ENCODE data around the gene FNDC10.
"Not testable (repeated sequence)": the region's sequence is repeated elsewhere in the genome, so short reads cannot be mapped to it uniquely, and the experiment has no call there.

The FNDC10 gene

GRCh38 chr1:1567891-1568291 lies 32.0 kb downstream of the FNDC10 start:
- DNase-seq (ENCODE audit: low read depth in 2 of 2): no peak

DNA sequence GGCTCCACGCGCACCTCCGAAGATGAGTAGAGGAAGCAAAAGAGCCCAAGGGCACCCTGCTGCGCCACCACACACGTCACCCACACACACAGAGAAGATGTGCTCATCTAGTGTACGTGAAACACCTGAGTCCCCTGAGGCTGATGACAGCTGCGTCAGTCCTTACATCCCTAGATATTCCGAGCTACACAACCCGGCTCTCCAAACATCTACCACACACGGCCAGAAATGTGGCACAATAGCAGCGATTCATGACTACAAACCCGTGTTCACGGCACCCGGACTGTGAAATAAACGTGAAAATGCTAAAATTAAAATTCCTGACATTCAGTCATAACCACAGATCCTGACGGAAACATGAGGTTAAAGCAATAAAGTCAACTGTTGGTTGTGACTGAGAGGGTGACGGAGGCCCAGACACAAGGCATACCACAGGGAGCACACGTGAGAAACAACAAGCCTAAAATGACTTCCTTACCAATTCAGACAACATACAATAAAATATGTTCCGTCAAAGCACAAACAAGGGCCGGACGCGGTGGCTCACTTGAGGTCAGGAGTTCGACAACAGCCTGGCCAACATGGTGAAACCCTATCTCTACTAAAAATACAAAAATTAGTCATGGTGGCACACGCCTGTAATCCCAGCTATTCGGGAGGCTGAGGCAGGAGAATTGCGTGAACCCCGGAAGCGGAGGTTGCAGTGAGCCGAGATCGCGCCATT lies 32.6 kb downstream of the FNDC10 start:
- no peak for DNase-seq (ENCODE audit: low read depth in 2 of 2)

DNA sequence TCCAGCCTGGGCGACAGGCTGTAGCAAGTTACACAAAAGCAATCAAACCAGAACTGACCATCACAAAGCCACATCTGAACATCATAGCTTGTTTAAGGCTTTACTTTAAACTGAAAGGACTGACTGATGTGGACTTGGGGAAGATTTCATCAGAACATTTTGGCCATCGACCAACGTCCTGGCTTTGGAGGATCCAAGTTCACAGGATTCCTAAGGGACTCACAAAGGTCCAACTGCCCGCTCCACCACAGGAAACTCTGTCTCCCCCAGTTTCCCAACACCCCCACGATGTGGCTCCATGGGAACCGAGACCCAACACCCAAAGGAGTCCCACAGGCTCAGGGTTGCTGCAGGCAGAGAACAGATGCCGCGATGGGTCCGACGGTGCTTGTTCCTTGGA lies 34.6 kb downstream of the FNDC10 start:
- no peak for DNase-seq (ENCODE audit: low read depth in 2 of 2)

DNA sequence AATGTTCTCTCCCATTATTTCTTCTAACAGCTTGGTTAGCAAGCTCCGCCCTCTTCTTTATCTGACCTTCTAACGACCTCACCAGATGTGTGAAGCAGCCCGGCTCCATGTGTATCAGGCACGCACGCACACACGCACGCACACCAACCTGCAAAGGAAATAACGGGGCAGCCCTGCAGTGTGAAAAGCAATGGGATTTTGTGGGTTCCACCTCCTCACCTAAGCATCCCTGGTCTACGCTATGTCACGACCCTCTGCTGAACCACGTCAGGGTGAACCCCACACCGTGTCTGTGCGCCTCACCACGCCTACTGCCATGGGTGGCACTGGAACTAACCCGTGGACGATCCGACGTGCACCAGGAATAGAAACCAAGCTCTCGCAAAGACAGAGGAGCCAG lies 35.7 kb downstream of the FNDC10 start:
- no peak for DNase-seq (ENCODE audit: low read depth in 2 of 2)

GRCh38 chr1:1563688-1564087 lies 36.2 kb downstream of the FNDC10 start:
- no peak for DNase-seq (ENCODE audit: low read depth in 2 of 2)

GRCh38 chr1:1562556-1563195 lies 37.3 kb downstream of the FNDC10 start:
- no peak for DNase-seq (ENCODE audit: low read depth in 2 of 2)

DNA sequence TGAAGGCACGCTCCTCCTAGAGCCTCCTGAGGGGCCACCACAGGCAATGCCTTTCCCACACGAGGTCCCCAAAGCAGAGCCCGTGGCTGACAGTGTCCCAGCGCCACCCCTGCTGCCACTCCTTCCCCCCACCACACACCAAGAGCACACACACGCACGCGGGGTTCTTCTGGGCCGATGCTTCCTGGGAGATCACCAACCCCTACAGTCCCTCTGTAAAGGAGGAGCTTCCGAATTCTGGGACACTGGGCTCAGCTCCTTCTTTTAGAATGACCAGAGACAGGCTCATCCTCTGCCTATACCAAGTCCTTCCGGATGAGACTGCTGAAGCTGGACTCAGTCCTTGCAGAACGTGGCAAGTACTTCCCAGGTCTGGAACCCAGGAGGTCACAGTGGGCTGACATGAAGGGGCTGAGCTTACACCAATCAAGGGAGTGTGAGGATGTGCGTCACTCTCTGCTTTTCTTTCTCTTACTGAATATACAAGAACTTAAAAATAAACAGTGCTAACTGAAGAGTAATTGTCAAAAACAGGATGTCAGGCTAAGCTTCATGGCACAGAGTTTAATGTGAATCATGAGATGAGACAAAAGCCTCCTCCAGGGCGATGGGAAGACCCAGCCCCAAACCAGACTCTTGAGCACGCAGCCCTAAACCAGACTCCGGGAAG lies 38.0 kb downstream of the FNDC10 start:
- DNase-seq (ENCODE audit: low read depth in 2 of 2): no peak

DNA sequence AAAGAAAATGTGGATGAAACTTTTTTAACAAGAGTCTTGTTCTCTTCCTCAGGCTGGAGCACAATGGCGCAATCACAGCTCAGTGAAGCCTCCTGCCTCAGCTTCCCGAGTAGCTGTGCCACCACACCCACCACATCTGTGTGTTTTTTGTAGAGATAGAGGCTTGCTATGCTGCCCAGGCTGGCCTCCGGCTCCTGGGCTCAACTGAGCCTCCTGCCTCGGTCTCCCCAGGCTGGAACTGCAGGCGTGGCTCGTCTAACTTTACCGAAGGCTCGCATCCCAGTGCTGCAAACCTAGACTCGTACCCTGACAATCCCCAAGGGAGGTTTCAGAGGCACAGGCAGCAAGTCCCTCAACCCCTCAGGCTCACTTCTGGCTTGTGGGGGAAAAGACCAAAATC lies 39.8 kb downstream of the FNDC10 start:
- no peak for DNase-seq (ENCODE audit: low read depth in 2 of 2)

DNA sequence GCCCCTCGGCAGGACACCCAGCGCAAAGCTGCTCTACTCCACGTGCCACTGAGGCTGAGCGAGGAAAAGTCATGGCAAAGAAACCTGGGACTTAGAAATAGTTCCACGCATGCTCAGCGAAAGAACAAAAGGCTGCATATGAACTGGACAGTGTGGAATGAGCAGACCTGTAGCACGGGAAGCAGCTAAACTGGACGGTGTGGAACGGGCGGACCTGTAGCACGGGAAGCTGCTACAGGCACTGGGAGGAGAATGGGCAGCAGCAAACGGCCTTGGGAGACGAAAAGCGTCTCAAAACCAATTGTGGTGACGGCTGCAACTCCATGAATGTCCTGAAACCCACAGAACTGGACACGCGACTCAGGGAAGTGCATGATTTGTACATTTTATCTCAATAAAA lies 40.9 kb downstream of the FNDC10 start:
- no peak for DNase-seq (ENCODE audit: low read depth in 2 of 2)

DNA sequence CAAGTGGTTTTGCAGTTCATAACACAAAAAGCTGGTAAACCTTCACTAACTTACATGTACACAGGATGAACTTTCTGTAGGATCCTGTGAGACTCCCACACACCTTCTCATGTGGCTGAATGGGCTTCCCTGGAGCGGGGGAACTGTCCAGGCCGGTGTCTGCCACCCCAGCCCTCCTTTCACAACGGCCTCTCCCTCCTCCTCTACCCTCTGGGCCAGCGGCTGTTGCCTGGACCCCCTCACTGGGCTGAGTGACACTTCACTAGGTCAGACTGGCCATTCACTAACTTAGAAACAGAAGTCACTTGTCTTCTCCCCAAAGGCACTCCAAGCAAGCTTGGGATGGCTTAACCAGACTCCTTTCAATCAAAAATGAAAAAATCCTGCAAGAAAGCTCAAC lies 41.3 kb downstream of the FNDC10 start:
- DNase-seq (ENCODE audit: low read depth in 2 of 2): no peak

DNA sequence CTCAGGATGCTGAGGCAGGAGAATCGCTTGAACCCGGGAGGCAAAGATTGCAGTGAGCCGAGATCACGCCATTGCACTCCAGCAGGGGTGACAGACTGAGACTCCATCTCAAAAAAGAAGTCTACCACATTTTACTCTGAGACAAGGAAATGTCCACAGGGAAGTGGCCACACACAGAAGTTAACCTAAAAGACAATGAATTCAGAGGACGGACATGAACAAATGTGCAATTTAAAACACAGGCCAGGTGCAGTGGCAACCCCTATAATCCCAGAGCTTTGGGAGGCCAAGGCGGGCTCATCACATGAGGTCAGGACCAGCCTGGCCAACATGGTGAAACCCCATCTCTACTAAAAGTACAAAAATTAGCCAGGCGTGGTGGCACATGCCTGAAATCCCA lies 42.2 kb downstream of the FNDC10 start:
- not testable (repeated sequence) for DNase-seq (ENCODE audit: low read depth in 2 of 2)

DNA sequence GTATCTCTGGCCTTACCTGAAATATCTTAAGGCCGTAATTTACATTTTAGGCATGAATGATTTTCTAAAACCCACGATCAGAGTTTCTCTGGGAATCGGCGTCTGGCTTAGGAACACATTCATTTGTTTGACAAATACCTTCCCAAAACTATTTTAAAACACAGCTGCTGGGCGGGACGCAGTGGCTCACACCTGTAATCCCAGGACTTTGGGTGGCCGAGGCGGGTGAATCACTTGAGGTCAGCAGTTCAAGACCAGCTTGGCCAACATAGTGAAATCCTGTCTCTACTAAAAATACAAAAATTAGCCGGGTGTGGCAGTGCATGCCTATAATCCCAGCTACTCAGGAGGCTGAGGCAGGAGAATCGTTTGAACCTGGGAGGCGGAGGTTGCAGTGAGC lies 43.0 kb downstream of the FNDC10 start:
- not testable (repeated sequence) for DNase-seq (ENCODE audit: low read depth in 2 of 2)

GRCh38 chr1:1556505-1556904 lies 43.4 kb downstream of the FNDC10 start:
- DNase-seq (ENCODE audit: low read depth in 2 of 2): no peak

DNA sequence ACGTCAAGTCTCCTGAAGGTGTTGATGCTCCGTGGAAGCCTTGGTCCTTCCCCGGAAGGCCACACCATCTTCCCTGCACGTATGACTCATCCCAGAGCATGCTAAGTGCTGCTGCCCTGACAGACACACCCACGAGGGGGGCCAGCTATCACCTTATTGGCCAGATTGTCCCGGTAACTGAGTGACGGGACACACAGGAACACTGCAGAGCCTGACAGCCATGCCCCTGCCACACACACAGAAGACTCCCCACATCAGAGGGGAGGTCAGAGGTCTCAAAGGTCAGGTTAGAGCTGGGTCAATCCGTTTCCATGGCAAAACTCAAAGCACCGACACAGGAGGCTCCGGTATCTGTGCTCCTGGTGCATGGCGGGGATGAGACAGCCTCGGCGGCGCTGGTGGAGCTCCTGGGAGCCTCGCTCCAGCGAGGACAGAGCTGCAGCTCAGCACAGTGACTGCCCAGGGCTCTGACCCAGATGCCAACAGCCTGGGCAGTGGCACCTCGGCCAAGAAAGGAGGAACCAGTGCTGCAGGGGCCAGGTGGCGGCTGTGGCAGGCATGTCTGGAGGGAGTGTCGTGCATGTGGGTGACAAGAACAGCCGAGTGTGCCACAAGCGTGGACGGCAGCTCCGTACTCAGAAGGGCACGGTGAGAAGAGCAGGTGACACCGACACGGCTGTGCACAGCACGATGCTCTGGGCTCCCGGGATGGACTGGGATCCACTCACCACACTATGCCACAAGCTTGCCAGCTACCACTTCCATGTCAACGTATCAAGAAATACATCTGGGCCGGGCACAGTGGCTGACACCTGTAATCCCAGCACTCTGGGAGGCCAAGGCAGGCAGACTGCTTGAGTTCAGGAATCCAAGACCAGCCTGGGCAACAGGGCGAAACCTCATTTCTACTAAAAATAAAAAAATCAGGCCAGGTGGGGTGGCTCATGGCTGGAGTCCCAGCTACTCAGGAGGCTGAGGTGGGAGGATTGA lies 44.7 kb downstream of the FNDC10 start:
- DNase-seq (ENCODE audit: low read depth in 2 of 2): no peak

DNA sequence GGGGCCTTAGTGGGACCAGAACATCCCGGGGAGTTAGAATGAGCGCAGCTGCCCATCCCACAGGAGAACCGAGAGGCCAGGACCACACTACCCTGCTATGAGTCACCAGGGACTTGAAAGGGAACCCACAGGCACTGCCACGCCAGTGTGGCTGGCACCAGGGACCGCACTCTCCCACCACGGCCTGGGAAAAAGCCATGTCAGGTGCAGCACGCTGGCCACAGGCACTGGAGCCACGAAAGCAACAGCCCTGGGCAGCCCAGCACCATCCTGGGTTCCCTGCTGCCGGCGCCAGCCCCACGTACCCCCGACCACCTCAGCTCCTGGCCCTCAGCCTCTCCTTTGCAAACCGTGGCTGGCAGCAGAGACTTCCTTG lies 45.4 kb downstream of the FNDC10 start:
- no peak for DNase-seq (ENCODE audit: low read depth in 2 of 2)

DNA sequence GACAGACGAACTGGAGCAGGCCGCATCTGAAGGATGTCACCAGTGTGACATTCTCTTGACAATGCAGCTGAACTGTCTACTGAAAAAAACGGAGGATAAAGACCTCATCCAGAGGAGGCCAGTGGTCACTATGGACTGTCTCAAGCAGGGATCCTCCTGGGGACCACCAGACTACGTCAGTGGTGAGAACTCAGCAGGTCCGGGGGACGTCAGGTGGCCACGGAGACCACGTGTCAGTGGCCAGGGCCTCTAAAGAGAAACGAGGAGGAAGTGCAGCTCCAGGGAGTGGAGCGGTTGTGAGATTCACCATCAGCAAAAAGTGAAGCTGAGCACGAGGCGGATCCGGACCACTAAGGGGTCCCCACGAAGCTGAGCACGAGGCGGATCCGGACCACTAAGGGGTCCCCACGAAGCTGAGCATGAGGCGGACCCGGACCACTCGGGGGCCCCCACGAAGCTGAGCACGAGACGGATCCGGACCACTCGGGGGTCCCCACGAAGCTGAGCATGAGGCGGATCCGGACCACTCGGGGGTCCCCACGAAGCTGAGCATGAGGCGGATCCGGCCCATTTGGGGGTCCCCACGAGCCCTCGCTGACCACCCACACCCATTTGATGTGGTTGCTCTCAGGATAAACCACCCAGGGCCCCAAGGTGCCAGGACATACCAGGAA lies 46.0 kb downstream of the FNDC10 start:
- DNase-seq (ENCODE audit: low read depth in 2 of 2): no peak

- no peak for DNase-seq (ENCODE audit: low read depth in 2 of 2)
These were observed 47.7 kb downstream of the FNDC10 start for GRCh38 chr1:1552263-1552639.

DNA sequence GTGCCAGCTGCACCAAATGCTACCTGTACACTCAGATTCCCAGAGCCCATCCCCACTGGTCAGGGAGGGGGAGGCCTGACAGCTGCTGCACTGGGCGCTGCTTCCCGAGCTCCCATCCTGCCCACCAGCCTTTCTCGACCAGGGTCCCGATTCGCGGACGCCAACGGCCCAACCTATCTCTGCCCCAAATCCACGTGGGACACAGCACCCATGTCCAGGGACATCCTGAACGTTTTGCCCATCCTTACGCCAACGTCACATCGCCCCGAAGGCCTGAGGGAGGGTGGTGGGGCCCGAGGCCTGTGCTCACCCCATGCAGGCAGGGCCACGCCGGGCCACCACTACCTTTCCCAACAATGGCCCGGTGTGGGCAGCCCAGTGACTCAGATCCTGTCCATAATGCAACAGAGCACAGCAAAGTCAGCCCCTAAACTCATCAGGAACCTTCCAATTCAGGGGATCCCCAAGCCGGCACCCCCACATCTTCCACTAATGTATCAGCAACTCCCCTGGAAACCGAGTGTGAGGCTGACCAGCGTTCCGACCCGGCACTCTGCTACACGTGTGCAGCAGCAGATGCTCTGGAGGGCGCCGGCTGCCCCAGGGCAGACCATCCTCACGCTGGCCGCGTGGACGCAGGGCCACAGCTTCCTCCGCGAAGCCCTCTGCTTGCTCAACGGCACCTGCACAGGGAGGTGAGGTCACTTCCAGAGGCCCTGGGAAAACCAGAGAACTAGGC lies 48.2 kb downstream of the FNDC10 start:
- no peak for DNase-seq (ENCODE audit: low read depth in 2 of 2)

DNA sequence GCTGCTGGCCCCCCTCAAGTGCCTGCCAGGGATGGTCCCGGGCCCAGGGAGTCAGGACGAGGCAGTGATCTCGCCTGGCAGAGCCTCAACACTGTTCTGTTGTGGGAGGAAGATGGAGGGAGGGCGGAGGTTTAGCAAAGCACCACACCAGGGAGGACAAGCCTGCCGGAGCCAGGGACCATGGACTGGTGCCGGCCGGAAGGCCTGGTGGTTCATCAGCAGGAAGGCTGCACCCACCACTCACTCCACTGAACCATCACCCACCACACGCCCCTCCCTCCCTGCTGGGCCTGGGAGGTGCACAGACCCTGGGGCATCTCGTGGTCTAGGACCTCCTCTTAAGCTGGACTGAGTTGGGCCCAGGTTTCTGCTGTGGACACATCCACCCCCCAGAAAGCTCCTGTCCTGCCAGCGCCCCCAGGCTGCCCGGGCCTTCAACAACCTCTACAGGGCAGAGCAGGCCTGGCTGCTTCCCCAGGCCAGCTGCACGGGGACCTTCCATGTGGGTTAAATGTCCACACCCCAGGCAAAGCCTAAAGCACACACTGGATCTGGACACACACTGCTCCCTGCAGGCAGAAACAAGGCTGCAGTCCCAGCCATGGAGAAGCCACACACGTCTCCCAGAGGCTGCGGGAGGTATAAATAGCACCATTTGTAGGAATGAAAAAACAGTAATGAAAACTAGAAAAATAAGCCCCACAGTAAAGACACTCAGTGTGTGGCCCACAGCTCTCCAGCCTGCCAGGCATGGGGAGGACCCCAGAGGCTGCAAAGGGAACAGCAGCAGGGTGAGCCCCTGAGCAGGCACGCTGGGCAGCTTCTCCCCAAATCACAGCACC lies 49.1 kb downstream of the FNDC10 start:
- no peak for DNase-seq (ENCODE audit: low read depth in 2 of 2)

DNA sequence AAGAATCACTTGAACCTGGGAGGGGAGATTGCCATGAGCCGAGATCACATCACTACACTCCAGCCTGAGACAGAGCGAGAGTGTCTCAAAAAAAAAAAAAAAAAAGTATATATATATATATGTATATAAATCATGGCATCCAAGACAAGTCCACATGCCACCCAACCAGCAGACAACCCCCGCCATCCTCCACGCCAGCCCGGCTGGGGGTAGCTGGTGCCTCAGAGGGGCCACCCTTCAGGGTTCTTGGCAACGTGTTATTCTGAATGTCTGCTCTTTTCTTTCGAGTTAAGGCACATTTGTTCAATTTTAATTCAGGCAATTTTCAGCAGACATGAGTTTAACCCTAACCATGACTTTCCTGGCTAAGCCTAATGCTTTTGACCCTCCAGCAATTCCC lies 49.8 kb downstream of the FNDC10 start:
- no peak for DNase-seq (ENCODE audit: low read depth in 2 of 2)
